Measurements from ENCODE around the gene DNAH12. TPM values are rescaled to one million over a fixed set of nuclear protein-coding genes. Genes with fewer than 3 reads are reported as not detected.
A peak's percentile ranks its signal among the peaks of the same experiment; 100 is the strongest.

DNAH12 gene
- total and polyA plus RNA-seq, 2 of the 4 experiments (the other 2 are of a cell fraction), result under 0.01 to 0.02 TPM

DNA sequence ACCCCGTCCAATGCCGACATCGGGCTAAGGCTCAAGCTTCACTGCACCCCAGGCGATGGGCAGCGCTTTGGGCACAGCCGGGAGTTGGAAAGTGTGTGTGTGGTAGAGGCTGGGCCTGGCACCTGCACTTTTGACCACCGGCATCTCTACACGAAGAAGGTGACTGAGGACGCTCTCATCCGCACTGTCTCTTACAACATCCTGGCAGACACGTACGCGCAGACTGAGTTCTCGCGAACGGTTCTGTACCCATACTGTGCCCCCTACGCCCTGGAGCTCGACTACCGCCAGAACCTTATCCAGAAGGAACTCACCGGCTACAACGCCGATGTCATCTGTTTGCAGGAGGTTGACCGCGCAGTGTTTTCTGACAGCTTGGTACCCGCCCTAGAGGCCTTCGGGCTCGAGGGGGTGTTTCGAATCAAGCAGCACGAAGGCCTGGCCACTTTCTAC lies 13.0 kb upstream of the DNAH12 start:
- 5% methylated on average over 13 of the region's 29 CpGs; no CpG with 5 or more reads in 1 of the 2 experiments for WGBS, 2 experiments (ENCODE audit: extremely low coverage in 2 of 2, insufficient read length in 1 of 2)
- H3K14ac ChIP-seq (replicated peaks; ENCODE audit: low read depth, low read length), result peak overlapping the region; percentile 33
- peak; percentile 79 for TF ChIP-seq CEBPB (IDR thresholded peaks at IDR 0.05; ENCODE audit: low read depth, low read length)
- no peak for TF ChIP-seq SMC3 (IDR thresholded peaks at IDR 0.05; ENCODE audit: low read depth, low read length)
- peak; percentile 48 for TF ChIP-seq POLR2A (IDR thresholded peaks at IDR 0.05; ENCODE audit: low read depth, low read length)
- TF ChIP-seq, protein P1, sequence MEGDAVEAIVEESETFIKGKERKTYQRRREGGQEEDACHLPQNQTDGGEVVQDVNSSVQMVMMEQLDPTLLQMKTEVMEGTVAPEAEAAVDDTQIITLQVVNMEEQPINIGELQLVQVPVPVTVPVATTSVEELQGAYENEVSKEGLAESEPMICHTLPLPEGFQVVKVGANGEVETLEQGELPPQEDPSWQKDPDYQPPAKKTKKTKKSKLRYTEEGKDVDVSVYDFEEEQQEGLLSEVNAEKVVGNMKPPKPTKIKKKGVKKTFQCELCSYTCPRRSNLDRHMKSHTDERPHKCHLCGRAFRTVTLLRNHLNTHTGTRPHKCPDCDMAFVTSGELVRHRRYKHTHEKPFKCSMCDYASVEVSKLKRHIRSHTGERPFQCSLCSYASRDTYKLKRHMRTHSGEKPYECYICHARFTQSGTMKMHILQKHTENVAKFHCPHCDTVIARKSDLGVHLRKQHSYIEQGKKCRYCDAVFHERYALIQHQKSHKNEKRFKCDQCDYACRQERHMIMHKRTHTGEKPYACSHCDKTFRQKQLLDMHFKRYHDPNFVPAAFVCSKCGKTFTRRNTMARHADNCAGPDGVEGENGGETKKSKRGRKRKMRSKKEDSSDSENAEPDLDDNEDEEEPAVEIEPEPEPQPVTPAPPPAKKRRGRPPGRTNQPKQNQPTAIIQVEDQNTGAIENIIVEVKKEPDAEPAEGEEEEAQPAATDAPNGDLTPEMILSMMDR (conservative IDR thresholded peaks at IDR 0.05; ENCODE audit: low read depth, low read length), result no peak
- no peak overlapping the region for H3K18ac ChIP-seq (ENCODE audit: low read depth, low read length)
- peak overlapping the region; percentile 44 for H3K4ac ChIP-seq (ENCODE audit: low read depth, low read length)
- BruUV-seq (replicated peaks), result no TSS peak
- H3K4me2 ChIP-seq (ENCODE audit: low read depth, low read length), result peak overlapping the region; percentile 96
- H3K27ac ChIP-seq (ENCODE audit: insufficient read depth, low read length), result peak overlapping the region; percentile 73
- H2BK20ac ChIP-seq (ENCODE audit: low read depth, low read length), result no peak overlapping the region
- DNase-seq (peak; percentile 56), ATAC-seq (ENCODE audit: low read depth) (peak; percentile 22)
- H2AK9ac ChIP-seq (replicated peaks; ENCODE audit: low read depth, low read length, poor library complexity), result peak overlapping the region; percentile 95
- H4K8ac ChIP-seq (ENCODE audit: low read depth in 2 of 2, low read length in 2 of 2), result peak overlapping the region; percentile 55 to 99; a peak in 2 of 4 replicates
- H3K9me1 ChIP-seq (ENCODE audit: insufficient read depth, low read length), result peaks cover 4% of the 10 kb centered on the region
- H4K20me1 ChIP-seq (ENCODE audit: insufficient read depth, low read length), result peaks cover 11% of the 10 kb centered on the region
- CTCF ChIA-PET, result no interaction called here
- H3K4me1 ChIP-seq (ENCODE audit: control insufficient read depth, insufficient read depth, low read length), result peaks cover 1% of the 10 kb centered on the region; the same call in 1 of the 2 replicates
- no peak overlapping the region for H3K56ac ChIP-seq (ENCODE audit: extremely low read depth, insufficient read depth, low read length)
- no peak overlapping the region for H2BK15ac ChIP-seq (ENCODE audit: low read depth, low read length)
- dilution Hi-C loops (cut with HindIII; ENCODE audit: low sequenced_read_pairs, unreplicated experiment) (no loop called here), in situ Hi-C loops (cut with MboI; ENCODE audit: low sequenced_read_pairs) (loop anchor here (25.0 kb wide), 1 partner anchor 395 kb away; the partner anchor contains the start of gene IL17RD), intact Hi-C loops (cut with micrococcal nuclease) (loop anchor here (2.0 to 5.0 kb wide), 2 partner anchors 385 to 456 kb away; no protein-coding TSS in a partner anchor)
- H4K91ac ChIP-seq (ENCODE audit: insufficient read depth, low read depth, low read length), result peak overlapping the region; percentile 36
- H3K27me3 ChIP-seq (ENCODE audit: control insufficient read depth, insufficient read depth, low read length), result no peaks in the 10 kb centered on the region
- H2AK5ac ChIP-seq (ENCODE audit: low read depth, low read length), result peak overlapping the region; percentile 90; the same call in 1 of the 2 replicates
- H2BK5ac ChIP-seq (ENCODE audit: low read depth, low read length, poor library complexity, severe bottlenecking), result peak overlapping the region; percentile 49
- H4K5ac ChIP-seq (ENCODE audit: low read depth, low read length), result peak overlapping the region; percentile 10; the same call in 1 of the 2 replicates
- peaks cover 6 to 26% of the 10 kb centered on the region in 2 experiments for H3K79me1 ChIP-seq (ENCODE audit: low read depth in 1 of 2, low read length in 2 of 2)
- peak overlapping the region; percentile 93 for H3K23ac ChIP-seq (ENCODE audit: low read depth, low read length)
- no peaks in the 10 kb centered on the region for H3K9me3 ChIP-seq (ENCODE audit: control insufficient read depth, insufficient read depth, low read length)
- no peak overlapping the region for H2BK120ac ChIP-seq (ENCODE audit: low read depth, low read length)
- H3K9ac ChIP-seq (ENCODE audit: low read depth, low read length), result peak overlapping the region; percentile 87
- peak overlapping the region; percentile 100 for H2AFZ ChIP-seq (replicated peaks; ENCODE audit: low read length, poor library complexity)
- peak overlapping the region; percentile 79 for H3K4me3 ChIP-seq (ENCODE audit: insufficient read depth, low read depth, low read length)
- POLR2A ChIA-PET (ENCODE audit: unreplicated experiment), result no interaction called here
- H3K36me3 ChIP-seq (ENCODE audit: control insufficient read depth, insufficient read depth, low read length), result peaks cover 2% of the 10 kb centered on the region; the same call in 1 of the 2 replicates

All from IMR-90 (cell line).